DMS53 treated with DMSO at 0.1 percent for 48 hours (cell line): ENCODE measurements around the gene WSCD2.

Source experiments
- DNase-seq: peaks from one replicate; lab custom pipeline; 2025; ENCODE audit not compliant: unreplicated experiment; lab: John Stamatoyannopoulos, UW

The WSCD2 gene

GRCh38 chr12:108129017-108129812, at the start of gene WSCD2:
Gene WSCD2 (plus strand): TSS chr12:108129288. CDS start chr12:108195833, 66,545 bp downstream.
- DNase-seq, result no peak

- DNase-seq, result no peak
Measured at GRCh38 chr12:108079721-108080120, 49.4 kb upstream of the WSCD2 start.

- no peak for DNase-seq
Measured at GRCh38 chr12:108080363-108080762, 48.7 kb upstream of the WSCD2 start.

- no peak for DNase-seq
Measured at GRCh38 chr12:108082485-108082884, 46.6 kb upstream of the WSCD2 start.

GRCh38 chr12:108087900-108088299, 41.2 kb upstream of the WSCD2 start:
- no peak for DNase-seq

GRCh38 chr12:108090107-108090899, 38.8 kb upstream of the WSCD2 start:
- no peak for DNase-seq

GRCh38 chr12:108090932-108091678, 38.0 kb upstream of the WSCD2 start:
- DNase-seq, result no peak

- no peak for DNase-seq
Measured at GRCh38 chr12:108091679-108092051, 37.4 kb upstream of the WSCD2 start.

- no peak for DNase-seq
Measured at GRCh38 chr12:108093209-108093608, 35.9 kb upstream of the WSCD2 start.

- DNase-seq, result no peak
Measured at GRCh38 chr12:108094056-108094649, 34.9 kb upstream of the WSCD2 start.

GRCh38 chr12:108097160-108097911, 31.8 kb upstream of the WSCD2 start:
- no peak for DNase-seq

GRCh38 chr12:108098374-108098773, 30.7 kb upstream of the WSCD2 start:
- DNase-seq, result no peak

GRCh38 chr12:108099073-108099472, 30.0 kb upstream of the WSCD2 start:
- no peak for DNase-seq

GRCh38 chr12:108099778-108100489, 29.2 kb upstream of the WSCD2 start:
- DNase-seq, result no peak

- DNase-seq, result no peak
Measured at GRCh38 chr12:108101605-108102175, 27.4 kb upstream of the WSCD2 start.

- DNase-seq, result no peak
Measured at GRCh38 chr12:108102363-108102762, 26.7 kb upstream of the WSCD2 start.

- DNase-seq, result no peak
Measured at GRCh38 chr12:108103087-108103486, 26.0 kb upstream of the WSCD2 start.

GRCh38 chr12:108103517-108103916, 25.6 kb upstream of the WSCD2 start:
- no peak for DNase-seq

GRCh38 chr12:108104657-108105056, 24.4 kb upstream of the WSCD2 start:
- DNase-seq, result no peak
